HG03045 (cell line): ENCODE measurements around the gene SPEM2.
"Not testable (repeated sequence)": the region's sequence is repeated elsewhere in the genome, so short reads cannot be mapped to it uniquely, and the experiment has no call there.

ENCODE experiments used
- ATAC-seq: cut with Tn5 transposase; IDR thresholded peaks from one replicate; pipeline ENCODE4 v1.9.1; 2021; ENCODE audit warnings: mild to moderate bottlenecking, moderate library complexity; ENCODE audit not compliant: unreplicated experiment

Gene SPEM2

DNA sequence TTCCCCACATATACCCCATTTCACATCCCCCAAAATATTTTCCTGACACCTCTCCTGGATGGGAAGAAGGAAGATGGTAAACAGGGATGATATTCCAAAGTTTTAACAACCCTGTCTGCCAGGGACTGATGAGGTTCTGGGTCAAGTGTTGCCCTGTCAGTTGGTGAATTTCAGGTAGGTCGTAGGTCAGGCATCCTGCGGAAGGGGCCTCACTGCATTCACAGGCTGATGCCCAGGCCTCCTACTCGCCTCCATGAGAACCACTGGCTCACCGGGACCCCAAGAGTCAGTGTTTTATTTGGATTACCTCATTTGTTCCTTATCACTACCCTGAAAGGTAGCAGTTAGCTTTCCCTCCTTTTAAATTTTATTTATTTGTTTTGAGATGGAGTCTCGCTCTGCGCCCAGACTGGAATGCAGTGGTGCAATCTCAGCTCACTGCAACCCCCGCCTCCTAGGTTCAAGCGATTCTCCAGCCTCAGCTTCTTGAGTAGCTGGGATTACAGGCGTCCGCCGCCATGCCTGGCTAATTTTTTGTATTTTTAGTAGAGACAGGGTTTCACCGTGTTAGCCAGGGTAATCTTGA, 43.5 kb downstream of the SPEM2 start:
- no peak for ATAC-seq

GRCh38 chr17:7469843-7470242, 44.4 kb downstream of the SPEM2 start:
- ATAC-seq, result not testable (repeated sequence)

- not testable (repeated sequence) for ATAC-seq
These were observed 45.1 kb downstream of the SPEM2 start for GRCh38 chr17:7470457-7470973.

DNA sequence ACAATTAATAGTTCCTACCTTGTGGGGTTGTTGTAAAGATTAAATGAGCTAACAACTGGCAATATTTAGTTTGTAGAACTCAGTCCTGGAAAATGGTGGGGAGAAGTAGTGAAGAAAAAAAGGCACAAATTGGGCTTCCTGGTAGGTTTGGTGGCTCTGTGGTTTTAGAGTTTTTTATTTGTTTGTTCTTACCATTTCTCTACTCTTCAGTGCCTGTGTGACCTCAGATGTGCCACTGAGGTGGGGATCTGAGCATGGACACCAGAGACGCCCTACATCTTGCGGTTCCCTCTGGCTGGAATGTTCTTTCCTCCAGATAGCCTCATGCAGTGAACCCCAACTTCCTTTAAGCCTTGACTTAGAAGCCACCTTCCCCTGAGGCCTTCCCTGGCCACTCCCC, 46.3 kb downstream of the SPEM2 start:
- ATAC-seq, result no peak

DNA sequence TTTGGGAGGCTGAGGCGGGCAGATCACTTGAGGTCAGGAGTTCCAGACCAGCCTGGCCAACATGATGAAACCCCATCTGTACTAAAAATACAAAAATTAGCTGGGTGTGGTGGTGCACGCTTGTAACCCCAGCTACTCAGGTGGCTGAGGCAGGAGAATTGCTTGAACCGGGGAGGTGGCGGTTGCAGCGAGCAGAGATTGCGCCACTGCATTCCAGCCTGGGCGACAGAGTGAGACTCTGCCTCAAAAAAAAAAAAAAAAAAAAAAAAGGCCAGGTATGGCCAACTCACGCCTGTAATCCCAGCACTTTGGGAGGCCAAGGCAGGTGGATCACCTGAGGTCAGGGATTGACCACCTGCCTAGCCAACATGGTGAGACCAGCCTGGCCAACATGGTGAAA, 49.4 kb downstream of the SPEM2 start:
- ATAC-seq, result not testable (repeated sequence)

GRCh38 chr17:7475764-7476422, 50.5 kb downstream of the SPEM2 start:
- ATAC-seq, result no peak

- no peak for ATAC-seq
These were observed 51.1 kb downstream of the SPEM2 start for GRCh38 chr17:7476494-7476893.

DNA sequence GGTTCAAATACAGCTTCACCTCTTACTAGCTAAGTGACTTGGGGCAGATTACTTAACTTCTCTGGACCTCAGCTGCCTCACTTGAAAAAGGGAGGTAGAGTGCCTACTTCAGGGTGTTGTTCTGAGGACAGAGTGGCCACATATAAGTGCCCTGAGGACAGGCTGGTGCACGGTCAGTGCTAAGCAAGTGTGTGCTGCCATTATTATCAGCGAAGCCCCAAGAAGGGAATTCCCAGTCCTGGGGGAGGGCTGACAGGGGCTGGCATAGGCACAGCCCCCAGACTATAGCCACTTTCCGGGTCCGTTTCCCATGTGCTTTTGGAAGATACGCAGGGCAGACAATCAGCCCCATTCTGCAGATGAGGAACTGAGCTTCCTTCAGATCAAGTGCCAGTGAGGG, 51.5 kb downstream of the SPEM2 start:
- ATAC-seq, result no peak
